ENCODE data around the gene SCMH1.

SCMH1 gene

DNA sequence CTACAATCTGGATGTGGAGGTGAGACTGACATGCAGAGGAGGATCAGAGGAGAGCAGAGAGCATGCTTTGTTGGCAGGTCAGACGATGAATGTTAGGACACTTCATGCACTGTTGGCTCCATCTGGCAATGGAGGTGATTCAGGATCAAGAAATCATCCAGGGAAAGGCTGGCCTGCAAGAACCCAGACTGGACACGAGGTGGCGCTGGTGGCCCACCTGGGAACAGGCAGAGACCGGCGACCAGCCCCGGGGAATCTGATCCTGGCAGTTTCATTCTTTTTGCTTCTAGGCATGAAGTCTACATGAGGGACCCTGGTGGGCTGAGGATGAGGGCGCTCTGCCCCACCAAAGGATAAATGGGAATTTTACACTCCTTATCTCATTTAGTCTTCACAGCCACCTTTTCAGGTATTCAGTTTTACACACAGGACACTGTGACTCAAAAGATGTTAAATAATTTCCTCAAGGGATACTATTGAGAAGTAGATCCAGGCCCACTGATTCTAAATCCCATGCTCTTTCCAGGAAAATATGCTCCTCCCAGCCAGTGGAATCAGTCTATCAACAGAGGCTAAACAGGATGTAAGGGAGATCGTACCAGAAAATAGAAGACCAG, 26.2 kb upstream of the SCMH1 start:
- Histone ChIP-seq H2AFZ (ENCODE audit: low read length) (no peak overlapping the region), H3K9me2 (ENCODE audit: low read depth, low read length) (no peaks in the 10 kb centered on the region), H4K20me1 (ENCODE audit: insufficient read depth, low read length) (no peaks in the 10 kb centered on the region), H3K27ac (ENCODE audit: low read depth, low read length, poor library complexity, severe bottlenecking) (no peak overlapping the region), H3K79me2 (ENCODE audit: insufficient read depth, low read length) (no peaks in the 10 kb centered on the region), H3K4me1 (ENCODE audit: insufficient read depth, low read length, severe bottlenecking) (no peaks in the 10 kb centered on the region), H3K9ac (ENCODE audit: low read length) (no peak overlapping the region), H3K36me3 (ENCODE audit: insufficient read depth, low read length) (no peaks in the 10 kb centered on the region), H3K4me3 (ENCODE audit: low read depth, low read length, poor library complexity, severe bottlenecking) (no peak overlapping the region), H3K4me2 (ENCODE audit: low read length) (no peak overlapping the region), H3F3A (ENCODE audit: insufficient read depth, low read length) (no peaks in the 10 kb centered on the region), H3K27me3 (ENCODE audit: insufficient read depth, low read length) (no peaks in the 10 kb centered on the region), H3K9me3 (ENCODE audit: low read length) (no peaks in the 10 kb centered on the region)
- no peak for TF ChIP-seq EZH2 (IDR thresholded peaks at IDR 0.05; ENCODE audit: borderline replicate concordance, low read length)
- TF ChIP-seq, protein P1, sequence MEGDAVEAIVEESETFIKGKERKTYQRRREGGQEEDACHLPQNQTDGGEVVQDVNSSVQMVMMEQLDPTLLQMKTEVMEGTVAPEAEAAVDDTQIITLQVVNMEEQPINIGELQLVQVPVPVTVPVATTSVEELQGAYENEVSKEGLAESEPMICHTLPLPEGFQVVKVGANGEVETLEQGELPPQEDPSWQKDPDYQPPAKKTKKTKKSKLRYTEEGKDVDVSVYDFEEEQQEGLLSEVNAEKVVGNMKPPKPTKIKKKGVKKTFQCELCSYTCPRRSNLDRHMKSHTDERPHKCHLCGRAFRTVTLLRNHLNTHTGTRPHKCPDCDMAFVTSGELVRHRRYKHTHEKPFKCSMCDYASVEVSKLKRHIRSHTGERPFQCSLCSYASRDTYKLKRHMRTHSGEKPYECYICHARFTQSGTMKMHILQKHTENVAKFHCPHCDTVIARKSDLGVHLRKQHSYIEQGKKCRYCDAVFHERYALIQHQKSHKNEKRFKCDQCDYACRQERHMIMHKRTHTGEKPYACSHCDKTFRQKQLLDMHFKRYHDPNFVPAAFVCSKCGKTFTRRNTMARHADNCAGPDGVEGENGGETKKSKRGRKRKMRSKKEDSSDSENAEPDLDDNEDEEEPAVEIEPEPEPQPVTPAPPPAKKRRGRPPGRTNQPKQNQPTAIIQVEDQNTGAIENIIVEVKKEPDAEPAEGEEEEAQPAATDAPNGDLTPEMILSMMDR (IDR thresholded peaks at IDR 0.05; ENCODE audit: low read length): peak; percentile 89

DNA sequence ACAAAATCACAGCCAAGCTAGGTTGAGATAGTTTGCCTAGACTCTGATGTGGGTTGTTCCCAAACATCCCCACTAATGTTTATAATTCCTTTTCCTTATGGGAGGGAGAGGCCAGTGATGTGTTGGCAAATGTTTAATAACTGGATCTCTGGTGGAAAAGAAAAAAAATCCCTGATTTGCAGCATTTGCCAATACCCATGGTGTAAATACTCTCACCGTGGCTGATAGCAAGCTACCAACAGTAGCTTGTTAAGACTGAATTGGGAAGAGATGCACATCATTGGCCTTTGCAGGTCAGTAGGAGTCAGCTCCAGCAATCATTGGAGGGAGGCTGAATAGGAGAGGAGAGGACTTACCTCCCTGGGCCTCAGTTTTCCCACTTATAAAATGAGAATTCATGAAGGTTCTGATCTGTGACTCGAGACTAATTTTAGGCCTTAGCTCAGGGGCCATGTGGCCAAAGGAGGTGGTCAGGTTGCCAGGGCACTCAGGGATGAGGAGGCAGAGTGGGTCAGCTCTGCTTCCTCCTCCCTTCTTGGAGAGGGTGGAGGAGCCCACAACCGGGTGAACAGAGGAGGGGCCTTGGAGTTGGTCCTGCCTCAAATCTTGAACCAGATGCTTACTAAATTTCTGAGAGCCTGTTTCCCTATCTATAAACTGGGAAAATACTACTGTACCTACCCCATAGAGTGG, 20.0 kb upstream of the SCMH1 start:
- H3K27ac ChIP-seq (ENCODE audit: low read depth, low read length, poor library complexity, severe bottlenecking): no peak overlapping the region
- no peaks in the 10 kb centered on the region for H3K36me3 ChIP-seq (ENCODE audit: insufficient read depth, low read length)
- TF ChIP-seq, protein P1 (IDR thresholded peaks at IDR 0.05; ENCODE audit: low read length): no peak
- no peak for TF ChIP-seq EZH2 (IDR thresholded peaks at IDR 0.05; ENCODE audit: borderline replicate concordance, low read length)

DNA sequence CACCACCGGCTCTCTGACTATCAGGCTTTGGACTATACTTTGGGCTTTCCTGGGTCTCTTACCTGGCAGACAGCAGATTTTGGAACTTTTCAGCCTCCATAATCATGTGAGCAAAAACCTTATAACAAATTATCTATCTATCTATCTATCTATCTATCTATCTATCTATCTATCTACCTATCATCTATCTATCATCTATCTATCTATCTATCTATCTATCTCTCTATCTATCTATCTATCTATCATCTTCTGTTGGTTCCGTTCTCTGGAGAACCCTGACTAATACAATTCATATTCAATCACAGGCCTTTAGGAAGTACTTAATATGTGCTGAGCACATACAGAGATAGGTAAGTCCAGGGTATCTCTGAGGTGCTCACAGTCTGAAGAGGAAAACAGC, 18.7 kb upstream of the SCMH1 start:
- Histone ChIP-seq H3K9ac (ENCODE audit: low read length) (no peak overlapping the region), H3K36me3 (ENCODE audit: insufficient read depth, low read length) (no peaks in the 10 kb centered on the region), H3K27ac (ENCODE audit: low read depth, low read length, poor library complexity, severe bottlenecking) (no peak overlapping the region), H3F3A (ENCODE audit: insufficient read depth, low read length) (no peaks in the 10 kb centered on the region), H3K4me1 (ENCODE audit: insufficient read depth, low read length, severe bottlenecking) (no peaks in the 10 kb centered on the region), H3K27me3 (ENCODE audit: insufficient read depth, low read length) (0 out of 2 replicates have a peak, but pooled peaks cover 4% of the 10 kb centered on the region), H3K4me3 (ENCODE audit: low read depth, low read length, poor library complexity, severe bottlenecking) (no peak overlapping the region), H3K9me3 (ENCODE audit: low read length) (no peaks in the 10 kb centered on the region), H3K9me2 (ENCODE audit: low read depth, low read length) (no peaks in the 10 kb centered on the region), H3K79me2 (ENCODE audit: insufficient read depth, low read length) (no peaks in the 10 kb centered on the region), H4K20me1 (ENCODE audit: insufficient read depth, low read length) (no peaks in the 10 kb centered on the region), H2AFZ (ENCODE audit: low read length) (no peak overlapping the region), H3K4me2 (ENCODE audit: low read length) (no peak overlapping the region)
- no peak for TF ChIP-seq EZH2 (IDR thresholded peaks at IDR 0.05; ENCODE audit: borderline replicate concordance, low read length)
- TF ChIP-seq, protein P1 (IDR thresholded peaks at IDR 0.05; ENCODE audit: low read length): no peak

More for the DNA sequence above, 20.0 kb upstream of the SCMH1 start:
- no peak overlapping the region for H3K4me3 ChIP-seq (ENCODE audit: low read depth, low read length, poor library complexity, severe bottlenecking)
- no peak overlapping the region for H2AFZ ChIP-seq (ENCODE audit: low read length)
- no peak overlapping the region for H3K9ac ChIP-seq (ENCODE audit: low read length)
- H3K79me2 ChIP-seq (ENCODE audit: insufficient read depth, low read length): no peaks in the 10 kb centered on the region
- H3K4me1 ChIP-seq (ENCODE audit: insufficient read depth, low read length, severe bottlenecking): no peaks in the 10 kb centered on the region
- H3F3A ChIP-seq (ENCODE audit: insufficient read depth, low read length): no peaks in the 10 kb centered on the region
- H4K20me1 ChIP-seq (ENCODE audit: insufficient read depth, low read length): no peaks in the 10 kb centered on the region
- H3K4me2 ChIP-seq (ENCODE audit: low read length): no peak overlapping the region
- no peaks in the 10 kb centered on the region for H3K9me3 ChIP-seq (ENCODE audit: low read length)
- no peaks in the 10 kb centered on the region for H3K9me2 ChIP-seq (ENCODE audit: low read depth, low read length)
- H3K27me3 ChIP-seq (ENCODE audit: insufficient read depth, low read length): 0 out of 2 replicates have a peak, but pooled peaks cover 4% of the 10 kb centered on the region
